ENCODE data around the gene ZSCAN1.
A peak's percentile ranks its signal among the peaks of the same experiment; 100 is the strongest.

ZSCAN1 gene

GRCh38 chr19:58058467-58058866 is 24.6 kb downstream of the ZSCAN1 start:
- TF ChIP-seq CTCF (IDR thresholded peaks at IDR 0.05), result no peak
- DNase-seq (ENCODE audit: low spot score), result no peak
- H3K27ac ChIP-seq, result peak overlapping the region; percentile 79 to 98
- H3K4me3 ChIP-seq, result peak overlapping the region; percentile 85

GRCh38 chr19:58059003-58059670 is 25.3 kb downstream of the ZSCAN1 start, which contains the start of gene ZNF135:
ZNF135 (plus strand) TSS chr19:58059282; CDS start chr19:58060003, 721 bp downstream.
- TF ChIP-seq CTCF (IDR thresholded peaks at IDR 0.05), result no peak
- DNase-seq (ENCODE audit: low spot score), result peak; percentile 89
- Histone ChIP-seq H3K27ac (peak within 1 kb of the TSS; percentile 79 to 98), H3K4me3 (peak within 1 kb of the TSS; percentile 85)

- Histone ChIP-seq H3K4me3 (peak overlapping the region; percentile 85), H3K27ac (peak overlapping the region; percentile 79 to 98)
- no peak for DNase-seq (ENCODE audit: low spot score)
- TF ChIP-seq CTCF (IDR thresholded peaks at IDR 0.05), result no peak
Observed at GRCh38 chr19:58059671-58060078, 25.9 kb downstream of the ZSCAN1 start.

- DNase-seq (ENCODE audit: low spot score), result no peak
- TF ChIP-seq CTCF (IDR thresholded peaks at IDR 0.05), result no peak
- Histone ChIP-seq H3K27ac (no peak overlapping the region), H3K4me3 (peak overlapping the region; percentile 85)
Observed at GRCh38 chr19:58060231-58060630, 26.4 kb downstream of the ZSCAN1 start.

GRCh38 chr19:58063712-58064111 is 29.9 kb downstream of the ZSCAN1 start:
- no peak overlapping the region for H3K27ac ChIP-seq
- DNase-seq (ENCODE audit: low spot score), result no peak
- H3K4me3 ChIP-seq, result no peak overlapping the region
- no peak for TF ChIP-seq CTCF (IDR thresholded peaks at IDR 0.05)

GRCh38 chr19:58067240-58067912 is 33.6 kb downstream of the ZSCAN1 start:
- Histone ChIP-seq H3K4me3 (peak overlapping the region; percentile 32), H3K27ac (no peak overlapping the region)
- no peak for DNase-seq (ENCODE audit: low spot score)
- TF ChIP-seq CTCF (IDR thresholded peaks at IDR 0.05), result no peak

- H3K4me3 ChIP-seq, result no peak overlapping the region
- no peak overlapping the region for H3K27ac ChIP-seq
- no peak for DNase-seq (ENCODE audit: low spot score)
- TF ChIP-seq CTCF (IDR thresholded peaks at IDR 0.05), result no peak
Observed at GRCh38 chr19:58079792-58080191, 46.0 kb downstream of the ZSCAN1 start.

All from coronary artery (tissue), 2 donors.